ENCODE measurements around the gene MICAL2.

Gene MICAL2

DNA sequence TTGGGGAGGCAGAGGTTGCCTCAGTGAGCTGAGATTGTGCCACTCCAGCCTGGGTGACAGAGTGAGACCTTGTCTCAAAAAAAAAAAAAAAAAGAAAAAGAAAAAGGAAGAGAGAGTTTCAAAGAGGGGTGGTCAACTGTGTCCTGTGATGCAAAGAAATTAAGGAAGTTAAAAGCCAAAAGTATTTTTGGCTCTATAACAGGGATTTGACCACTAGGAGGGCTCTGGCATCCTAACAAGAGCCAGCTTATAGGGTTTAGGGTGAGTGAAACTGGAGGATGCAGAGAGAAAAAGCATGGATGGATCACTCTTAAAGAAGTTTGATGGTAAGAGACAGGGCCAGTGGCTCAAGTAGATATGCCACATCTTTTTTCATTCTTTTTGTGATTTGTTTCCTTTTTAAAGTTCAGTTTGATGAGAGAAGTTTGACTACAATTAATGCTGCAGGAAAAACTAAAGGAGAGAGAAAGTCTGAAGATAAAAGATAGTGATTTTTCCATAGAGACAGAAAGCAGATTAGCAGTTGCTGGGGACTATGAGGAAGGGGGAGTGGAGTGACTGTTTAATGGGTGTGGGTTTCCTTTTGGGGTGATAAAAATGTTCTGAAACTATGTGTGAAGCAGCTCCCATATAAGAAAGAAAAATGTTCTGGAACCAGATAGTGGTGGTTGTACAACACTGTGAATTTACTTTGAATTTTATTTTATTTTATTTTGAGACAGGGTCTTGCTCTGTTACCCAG, 11.1 kb upstream of the MICAL2 start:
- CTCF ChIA-PET = interaction anchor here (0.6 to 2.9 kb wide), 7 partner anchors 9 to 1294 kb away, joined by 3 to 13 read pairs (median 4); no protein-coding TSS in a partner anchor
- Histone ChIP-seq H3K4me1 (ENCODE audit: control insufficient read depth, insufficient read depth, low read length) (no peaks in the 10 kb centered on the region), H3K9me3 (ENCODE audit: control insufficient read depth, insufficient read depth, low read depth, low read length) (no peaks in the 10 kb centered on the region), H3K27ac (ENCODE audit: extremely low read depth, low read depth, low read length) (no peak overlapping the region), H3K4me3 (ENCODE audit: low read depth, low read length) (no peak overlapping the region), H3K36me3 (ENCODE audit: control insufficient read depth in 2 of 2, insufficient read depth in 1 of 2, low read length in 2 of 2) (no peaks in the 10 kb centered on the region)
- POLR2A ChIA-PET = no interaction called here
- no peak for TF ChIP-seq ZNF302 (tag by site-specific recombination; IDR thresholded peaks at IDR 0.05; ENCODE audit: low read depth)
- no peak for TF ChIP-seq ZEB2 (tag by site-specific recombination; IDR thresholded peaks at IDR 0.05)
- TF ChIP-seq ZNF658 (tag by site-specific recombination; IDR thresholded peaks at IDR 0.05) = no peak
- no peak for TF ChIP-seq ZNF274 (IDR thresholded peaks at IDR 0.05; ENCODE audit: low read length)
- TF ChIP-seq ZNF274 (tag by site-specific recombination; IDR thresholded peaks at IDR 0.05; ENCODE audit: borderline replicate concordance) = no peak
- TF ChIP-seq, protein P1, sequence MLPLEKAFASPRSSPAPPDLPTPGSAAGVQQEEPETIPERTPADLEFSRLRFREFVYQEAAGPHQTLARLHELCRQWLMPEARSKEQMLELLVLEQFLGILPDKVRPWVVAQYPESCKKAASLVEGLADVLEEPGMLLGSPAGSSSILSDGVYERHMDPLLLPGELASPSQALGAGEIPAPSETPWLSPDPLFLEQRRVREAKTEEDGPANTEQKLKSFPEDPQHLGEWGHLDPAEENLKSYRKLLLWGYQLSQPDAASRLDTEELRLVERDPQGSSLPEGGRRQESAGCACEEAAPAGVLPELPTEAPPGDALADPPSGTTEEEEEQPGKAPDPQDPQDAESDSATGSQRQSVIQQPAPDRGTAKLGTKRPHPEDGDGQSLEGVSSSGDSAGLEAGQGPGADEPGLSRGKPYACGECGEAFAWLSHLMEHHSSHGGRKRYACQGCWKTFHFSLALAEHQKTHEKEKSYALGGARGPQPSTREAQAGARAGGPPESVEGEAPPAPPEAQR (tag by site-specific recombination; IDR thresholded peaks at IDR 0.05) = no peak
- no peak for TF ChIP-seq ZNF404 (tag by site-specific recombination; IDR thresholded peaks at IDR 0.05)
- TF ChIP-seq ZNF184 (tag by site-specific recombination; IDR thresholded peaks at IDR 0.05) = no peak
- no peak for TF ChIP-seq ZNF292 (tag by site-specific recombination; IDR thresholded peaks at IDR 0.05; ENCODE audit: borderline replicate concordance, low read depth)
- no peak for TF ChIP-seq ZBTB21 (tag by site-specific recombination; IDR thresholded peaks at IDR 0.05)
- TF ChIP-seq ZNF629 (tag by site-specific recombination; IDR thresholded peaks at IDR 0.05) = no peak

DNA sequence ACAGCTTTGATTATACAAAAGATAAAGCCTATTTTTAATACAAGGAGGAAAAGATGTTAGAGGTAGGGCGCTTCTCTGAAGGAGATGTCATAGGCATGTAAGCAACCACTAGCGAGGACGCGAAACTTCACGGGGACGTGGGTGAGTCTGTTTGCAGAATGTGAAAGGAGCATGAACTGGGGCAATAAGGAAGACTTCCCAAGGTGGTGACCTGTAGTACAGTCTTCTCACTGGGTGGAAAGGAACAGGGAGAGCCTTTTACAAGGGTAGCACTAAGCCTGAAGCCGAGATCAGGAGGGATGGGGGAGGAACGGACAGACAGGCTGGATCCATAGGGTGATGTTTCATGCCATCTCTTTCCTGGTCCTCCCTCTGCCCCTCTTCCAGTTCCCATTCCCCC, 10.0 kb upstream of the MICAL2 start:
- POLR2A ChIA-PET = no interaction called here
- Histone ChIP-seq H3K4me3 (ENCODE audit: low read depth, low read length) (no peak overlapping the region), H3K4me1 (ENCODE audit: control insufficient read depth, insufficient read depth, low read length) (no peaks in the 10 kb centered on the region), H3K27ac (ENCODE audit: extremely low read depth, low read depth, low read length) (no peak overlapping the region), H3K9me3 (ENCODE audit: control insufficient read depth, insufficient read depth, low read depth, low read length) (no peaks in the 10 kb centered on the region), H3K36me3 (ENCODE audit: control insufficient read depth in 2 of 2, insufficient read depth in 1 of 2, low read length in 2 of 2) (no peaks in the 10 kb centered on the region)
- TF ChIP-seq ZNF701 (tag by site-specific recombination; IDR thresholded peaks at IDR 0.05) (no peak), ZNF510 (tag by site-specific recombination; IDR thresholded peaks at IDR 0.05; ENCODE audit: insufficient replicate concordance) (no peak), ZNF544 (tag by site-specific recombination; IDR thresholded peaks at IDR 0.05) (no peak), ZNF292 (tag by site-specific recombination; IDR thresholded peaks at IDR 0.05; ENCODE audit: borderline replicate concordance, low read depth) (no peak), SALL2 (tag by site-specific recombination; IDR thresholded peaks at IDR 0.05; ENCODE audit: borderline replicate concordance) (no peak), ZNF777 (tag by site-specific recombination; IDR thresholded peaks at IDR 0.05; ENCODE audit: borderline replicate concordance) (no peak), GFI1B (tag by site-specific recombination; IDR thresholded peaks at IDR 0.05) (no peak), ZNF660 (tag by site-specific recombination; IDR thresholded peaks at IDR 0.05) (no peak), SP3 (tag by site-specific recombination; IDR thresholded peaks at IDR 0.05) (no peak), BCL11A (tag by site-specific recombination; IDR thresholded peaks at IDR 0.05; ENCODE audit: low read depth) (no peak), ZBTB21 (tag by site-specific recombination; IDR thresholded peaks at IDR 0.05) (no peak), KLF10 (tag by site-specific recombination; IDR thresholded peaks at IDR 0.05) (no peak), ZBTB8A (tag by site-specific recombination; IDR thresholded peaks at IDR 0.05) (no peak), ZNF830 (tag by site-specific recombination; IDR thresholded peaks at IDR 0.05; ENCODE audit: low read depth) (no peak)
- TF ChIP-seq, protein P2, sequence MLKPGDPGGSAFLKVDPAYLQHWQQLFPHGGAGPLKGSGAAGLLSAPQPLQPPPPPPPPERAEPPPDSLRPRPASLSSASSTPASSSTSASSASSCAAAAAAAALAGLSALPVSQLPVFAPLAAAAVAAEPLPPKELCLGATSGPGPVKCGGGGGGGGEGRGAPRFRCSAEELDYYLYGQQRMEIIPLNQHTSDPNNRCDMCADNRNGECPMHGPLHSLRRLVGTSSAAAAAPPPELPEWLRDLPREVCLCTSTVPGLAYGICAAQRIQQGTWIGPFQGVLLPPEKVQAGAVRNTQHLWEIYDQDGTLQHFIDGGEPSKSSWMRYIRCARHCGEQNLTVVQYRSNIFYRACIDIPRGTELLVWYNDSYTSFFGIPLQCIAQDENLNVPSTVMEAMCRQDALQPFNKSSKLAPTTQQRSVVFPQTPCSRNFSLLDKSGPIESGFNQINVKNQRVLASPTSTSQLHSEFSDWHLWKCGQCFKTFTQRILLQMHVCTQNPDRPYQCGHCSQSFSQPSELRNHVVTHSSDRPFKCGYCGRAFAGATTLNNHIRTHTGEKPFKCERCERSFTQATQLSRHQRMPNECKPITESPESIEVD (tag by site-specific recombination; IDR thresholded peaks at IDR 0.05) = no peak
- TF ChIP-seq, protein P3, sequence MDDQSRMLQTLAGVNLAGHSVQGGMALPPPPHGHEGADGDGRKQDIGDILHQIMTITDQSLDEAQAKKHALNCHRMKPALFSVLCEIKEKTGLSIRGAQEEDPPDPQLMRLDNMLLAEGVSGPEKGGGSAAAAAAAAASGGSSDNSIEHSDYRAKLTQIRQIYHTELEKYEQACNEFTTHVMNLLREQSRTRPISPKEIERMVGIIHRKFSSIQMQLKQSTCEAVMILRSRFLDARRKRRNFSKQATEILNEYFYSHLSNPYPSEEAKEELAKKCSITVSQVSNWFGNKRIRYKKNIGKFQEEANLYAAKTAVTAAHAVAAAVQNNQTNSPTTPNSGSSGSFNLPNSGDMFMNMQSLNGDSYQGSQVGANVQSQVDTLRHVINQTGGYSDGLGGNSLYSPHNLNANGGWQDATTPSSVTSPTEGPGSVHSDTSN (CRISPR knock-in tag; IDR thresholded peaks at IDR 0.05) = no peak
- CTCF ChIA-PET = interaction anchor here (2.9 kb wide), 1 partner anchor 13 kb away, joined by 13 read pairs; no protein-coding TSS in a partner anchor

Data from HEK293 (cell line).